MM.1S (cell line): ENCODE measurements around the gene EPHA10.

Experiments used
- DNase-seq: peaks from one replicate; pipeline ENCODE4 v3.0.0-alpha.2; 2015
- H2AFZ ChIP-seq: fragments of 300-600 bp; sonication (generic); 2 replicates; pipeline ENCODE4 v1.6.0; 2016; ENCODE audit warnings: antibody characterized with exemption, low read length
- H3F3A ChIP-seq: fragments of 300-600 bp; sonication (generic); 2 replicates; pipeline ENCODE4 v1.6.1; 2016; ENCODE audit warnings: mild to moderate bottlenecking, antibody characterized with exemption, low read length, moderate library complexity, mixed read lengths; ENCODE audit not compliant: insufficient read depth
- H3K27ac ChIP-seq: fragments of 300-600 bp; sonication (generic); 2 replicates; pipeline ENCODE4 v1.5.1; 2016; ENCODE audit warnings: mild to moderate bottlenecking, low read length
- H3K27me3 ChIP-seq: fragments of 300-600 bp; sonication (generic); replicated peaks from 2 replicates; pipeline ENCODE4 v1.6.0; 2016; ENCODE audit warnings: low read length; ENCODE audit not compliant: insufficient read depth
- H3K36me3 ChIP-seq: fragments of 300-600 bp; sonication (generic); replicated peaks from 2 replicates; pipeline ENCODE4 v1.6.1; 2016; ENCODE audit warnings: mild to moderate bottlenecking, low read length, mixed read lengths; ENCODE audit not compliant: insufficient read depth
- H3K4me1 ChIP-seq: fragments of 300-600 bp; sonication (generic); 2 replicates; pipeline ENCODE4 v1.6.1; 2016; ENCODE audit warnings: low read length, mixed read lengths
- H3K4me2 ChIP-seq: fragments of 300-600 bp; sonication (generic); 2 replicates; pipeline ENCODE4 v1.6.0; 2016; ENCODE audit warnings: low read depth, low read length
- H3K4me3 ChIP-seq: fragments of 300-600 bp; sonication (generic); 2 replicates; pipeline ENCODE4 v1.5.1; 2016; ENCODE audit warnings: low read length, mixed read lengths
- H3K79me2 ChIP-seq: fragments of 300-600 bp; sonication (generic); 2 replicates; pipeline ENCODE4 v1.6.1; 2016; ENCODE audit warnings: mixed run types, low read length, mixed read lengths
- H3K9ac ChIP-seq: fragments of 300-600 bp; sonication (generic); 2 replicates; pipeline ENCODE4 v1.6.1; 2016; ENCODE audit warnings: low read length, mixed read lengths
- H3K9me2 ChIP-seq: fragments of 300-600 bp; sonication (generic); replicated peaks from 2 replicates; pipeline ENCODE4 v1.6.1; 2016; ENCODE audit warnings: mild to moderate bottlenecking, low read length, mixed read lengths; ENCODE audit not compliant: insufficient read depth
- H3K9me3 ChIP-seq: fragments of 300-600 bp; sonication (generic); replicated peaks from 2 replicates; pipeline ENCODE4 v1.6.1; 2016; ENCODE audit warnings: mild to moderate bottlenecking, low read length, mixed read lengths; ENCODE audit not compliant: insufficient read depth
- H4K20me1 ChIP-seq: fragments of 300-600 bp; sonication (generic); 2 replicates; pipeline ENCODE4 v1.6.1; 2016; ENCODE audit warnings: mild to moderate bottlenecking, low read length, moderate library complexity, mixed read lengths; ENCODE audit not compliant: insufficient read depth
- CTCF ChIP-seq: fragments of 300-600 bp; sonication (generic); IDR thresholded peaks from 2 replicates; pipeline ENCODE4 v1.5.1; 2016; ENCODE audit warnings: antibody characterized with exemption, low read length, mixed read lengths
- EZH2 ChIP-seq: fragments of 300-600 bp; sonication (generic); optimal IDR thresholded peaks from 2 replicates; pipeline ENCODE3; 2017; ENCODE audit warnings: low read depth, mild to moderate bottlenecking, antibody characterized with exemption, low read length, mixed read lengths
- EZH2phosphoT487 ChIP-seq: fragments of 300-600 bp; sonication (generic); IDR thresholded peaks from 2 replicates; pipeline ENCODE4 v1.6.1; 2018; ENCODE audit warnings: antibody characterized with exemption, low read length

The EPHA10 gene

GRCh38 chr1:37793773-37794371 lies 29.0 kb upstream of the EPHA10 start, which contains the start of gene MANEAL:
Gene MANEAL, plus strand, starts transcription at chr1:37793847. Its CDS starts 336 bp downstream, at chr1:37794183.
- H4K20me1 ChIP-seq, result no peaks in the 10 kb centered on the region
- H3K4me1 ChIP-seq, result peaks cover 21% of the 10 kb centered on the region
- peak within 1 kb of the TSS; percentile 75 for H3K9ac ChIP-seq
- peak; percentile 68 for DNase-seq
- peaks cover 17% of the 10 kb centered on the region for H3F3A ChIP-seq
- H3K27me3 ChIP-seq, result no peaks in the 10 kb centered on the region
- H3K4me3 ChIP-seq, result peak within 1 kb of the TSS; percentile 82
- H3K79me2 ChIP-seq, result peaks cover 27% of the 10 kb centered on the region
- peak within 1 kb of the TSS; percentile 85 for H2AFZ ChIP-seq
- H3K27ac ChIP-seq, result peak within 1 kb of the TSS; percentile 65; the same call in 1 of the 2 replicates
- no peaks in the 10 kb centered on the region for H3K9me3 ChIP-seq
- peak within 1 kb of the TSS; percentile 81 for H3K4me2 ChIP-seq
- no peaks in the 10 kb centered on the region for H3K9me2 ChIP-seq
- H3K36me3 ChIP-seq, result no peaks in the 10 kb centered on the region
- TF ChIP-seq EZH2phosphoT487 (no peak), EZH2 (no peak), CTCF (no peak)

- H3K36me3 ChIP-seq, result no peaks in the 10 kb centered on the region
- H3K27ac ChIP-seq, result no peak overlapping the region
- H3K9ac ChIP-seq, result peak overlapping the region; percentile 51; the same call in 1 of the 2 replicates
- H3K4me3 ChIP-seq, result peak overlapping the region; percentile 46; the same call in 1 of the 2 replicates
- H3K79me2 ChIP-seq, result peaks cover 26% of the 10 kb centered on the region
- no peaks in the 10 kb centered on the region for H3K9me2 ChIP-seq
- no peak for DNase-seq
- no peaks in the 10 kb centered on the region for H3K27me3 ChIP-seq
- H2AFZ ChIP-seq, result peak overlapping the region; percentile 85
- H3F3A ChIP-seq, result peaks cover 17% of the 10 kb centered on the region
- H4K20me1 ChIP-seq, result no peaks in the 10 kb centered on the region
- H3K4me1 ChIP-seq, result peaks cover 21% of the 10 kb centered on the region
- TF ChIP-seq CTCF (no peak), EZH2 (no peak), EZH2phosphoT487 (no peak)
- H3K9me3 ChIP-seq, result no peaks in the 10 kb centered on the region
- H3K4me2 ChIP-seq, result peak overlapping the region; percentile 66; the same call in 1 of the 2 replicates
Observed at GRCh38 chr1:37792943-37793686, 28.2 kb upstream of the EPHA10 start.

DNA sequence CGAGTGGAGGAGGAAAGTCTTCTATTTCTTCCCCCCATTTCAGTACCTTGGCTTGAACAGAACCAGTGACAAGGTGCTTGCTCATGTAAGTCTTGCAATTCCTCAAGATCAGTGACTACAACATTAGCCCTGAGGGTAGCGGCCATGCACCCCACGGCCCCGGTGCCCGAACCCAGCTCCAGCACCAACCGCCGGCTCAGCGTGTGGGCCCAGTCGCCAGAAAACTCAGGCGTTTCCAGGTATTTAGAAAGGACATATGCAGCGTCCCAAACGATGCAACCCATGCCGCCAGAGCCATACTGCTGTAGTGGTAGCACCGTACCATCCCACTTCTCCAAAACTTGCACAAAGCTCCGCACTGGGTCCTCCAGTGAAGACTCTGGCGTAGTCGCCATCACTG lies 17.6 kb upstream of the EPHA10 start:
- Histone ChIP-seq H2AFZ (no peak overlapping the region), H3K4me2 (no peak overlapping the region), H3K79me2 (no peaks in the 10 kb centered on the region), H3K27ac (no peak overlapping the region), H3F3A (no peaks in the 10 kb centered on the region), H3K36me3 (no peaks in the 10 kb centered on the region), H3K27me3 (no peaks in the 10 kb centered on the region), H3K9me3 (no peaks in the 10 kb centered on the region), H3K9ac (no peak overlapping the region), H3K9me2 (no peaks in the 10 kb centered on the region), H3K4me3 (no peak overlapping the region), H4K20me1 (no peaks in the 10 kb centered on the region), H3K4me1 (no peaks in the 10 kb centered on the region)
- TF ChIP-seq EZH2phosphoT487 (no peak), CTCF (no peak), EZH2 (no peak)
- no peak for DNase-seq
